ENCODE results near the gene KCTD8.

The KCTD8 gene

GRCh38 chr4:44165938-44166337 lies 282.7 kb downstream of the KCTD8 start:
- DNase-seq: no peak

GRCh38 chr4:44162538-44163270 lies 285.9 kb downstream of the KCTD8 start:
- no peak for DNase-seq

- DNase-seq: no peak
Measured at GRCh38 chr4:44161756-44162155, 286.9 kb downstream of the KCTD8 start.

GRCh38 chr4:44160776-44161367 lies 287.7 kb downstream of the KCTD8 start:
- no peak for DNase-seq

- no peak for DNase-seq
Measured at GRCh38 chr4:44159991-44160390, 288.6 kb downstream of the KCTD8 start.

GRCh38 chr4:44157611-44158277 lies 290.9 kb downstream of the KCTD8 start:
- no peak for DNase-seq

- DNase-seq: no peak
Measured at GRCh38 chr4:44150091-44150576, 298.5 kb downstream of the KCTD8 start.

- no peak for DNase-seq
Measured at GRCh38 chr4:44149282-44149681, 299.3 kb downstream of the KCTD8 start.

GRCh38 chr4:44147571-44148075 lies 301.0 kb downstream of the KCTD8 start:
- DNase-seq: no peak

- no peak for DNase-seq
Measured at GRCh38 chr4:44146516-44146915, 302.1 kb downstream of the KCTD8 start.

- DNase-seq: no peak
Measured at GRCh38 chr4:44145868-44146267, 302.7 kb downstream of the KCTD8 start.

GRCh38 chr4:44132526-44132925 lies 316.1 kb downstream of the KCTD8 start:
- no peak for DNase-seq

Data from nucleus accumbens (tissue), 56 donors.